Choroid plexus epithelial cell (primary cell): ENCODE measurements around the gene GTF2F1.
A peak's percentile ranks its signal among the peaks of the same experiment; 100 is the strongest.

Experiments used
- DNase-seq: peaks from one replicate; pipeline ENCODE4 v3.0.0-alpha.2; 2010; ENCODE audit warnings: low read depth
- H3K4me3 ChIP-seq: 2 replicates; pipeline ENCODE4 v1.5.1; 2011; ENCODE audit warnings: low read depth, mild to moderate bottlenecking, control low read depth, low read length, moderate library complexity
- CTCF ChIP-seq: conservative IDR thresholded peaks from 2 replicates; pipeline ENCODE4 v1.5.1; 2011; ENCODE audit warnings: low read depth, mild to moderate bottlenecking, control low read depth, inconsistent platforms, low read length, moderate library complexity

Gene GTF2F1

GRCh38 chr19:6424195-6424938, 31.4 kb upstream of the GTF2F1 start, which contains the start of gene KHSRP:
KHSRP (minus strand) TSS chr19:6424811; CDS start chr19:6424701, 110 bp downstream.
- TF ChIP-seq CTCF, result no peak
- peak within 1 kb of the TSS; percentile 85 for H3K4me3 ChIP-seq

DNA sequence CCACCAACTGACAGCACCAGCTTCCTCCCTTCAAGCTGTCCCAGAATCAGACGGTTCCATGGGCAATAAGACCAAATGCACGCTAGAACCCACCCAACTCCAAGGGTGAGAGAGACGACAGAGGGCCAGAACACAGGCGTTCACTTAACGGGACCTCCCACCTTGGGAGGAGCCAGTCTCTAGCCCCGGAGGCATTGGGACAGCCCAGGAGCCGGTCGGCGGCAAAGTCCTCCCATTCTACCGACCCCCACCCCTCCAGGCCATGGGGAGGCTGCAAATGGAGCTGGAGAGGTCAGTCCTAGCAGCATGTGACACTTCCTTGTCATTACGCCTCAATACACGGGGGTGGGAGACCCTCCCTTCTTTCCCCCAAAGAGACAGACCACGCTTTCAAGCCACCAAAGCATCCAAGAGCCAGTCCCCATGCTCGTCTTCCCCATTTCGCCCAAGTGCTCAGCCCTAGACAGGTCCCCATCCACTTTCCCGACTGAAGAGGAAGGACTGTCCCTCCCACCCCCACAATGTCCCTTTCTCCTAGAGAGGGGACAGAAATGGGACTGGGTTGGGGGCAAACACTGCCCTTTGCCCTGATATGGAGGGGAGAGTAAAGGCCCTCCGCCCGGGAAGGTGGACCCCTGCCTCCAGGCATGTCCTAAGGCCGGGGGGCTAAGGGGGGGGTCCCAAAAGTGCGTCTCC, 30.7 kb upstream of the GTF2F1 start:
- peak; percentile 66 for DNase-seq
- TF ChIP-seq CTCF, result no peak
- peak overlapping the region; percentile 85 for H3K4me3 ChIP-seq

More at GRCh38 chr19:6424195-6424938, 31.4 kb upstream of the GTF2F1 start, which contains the start of gene KHSRP:
- DNase-seq, result no peak

DNA sequence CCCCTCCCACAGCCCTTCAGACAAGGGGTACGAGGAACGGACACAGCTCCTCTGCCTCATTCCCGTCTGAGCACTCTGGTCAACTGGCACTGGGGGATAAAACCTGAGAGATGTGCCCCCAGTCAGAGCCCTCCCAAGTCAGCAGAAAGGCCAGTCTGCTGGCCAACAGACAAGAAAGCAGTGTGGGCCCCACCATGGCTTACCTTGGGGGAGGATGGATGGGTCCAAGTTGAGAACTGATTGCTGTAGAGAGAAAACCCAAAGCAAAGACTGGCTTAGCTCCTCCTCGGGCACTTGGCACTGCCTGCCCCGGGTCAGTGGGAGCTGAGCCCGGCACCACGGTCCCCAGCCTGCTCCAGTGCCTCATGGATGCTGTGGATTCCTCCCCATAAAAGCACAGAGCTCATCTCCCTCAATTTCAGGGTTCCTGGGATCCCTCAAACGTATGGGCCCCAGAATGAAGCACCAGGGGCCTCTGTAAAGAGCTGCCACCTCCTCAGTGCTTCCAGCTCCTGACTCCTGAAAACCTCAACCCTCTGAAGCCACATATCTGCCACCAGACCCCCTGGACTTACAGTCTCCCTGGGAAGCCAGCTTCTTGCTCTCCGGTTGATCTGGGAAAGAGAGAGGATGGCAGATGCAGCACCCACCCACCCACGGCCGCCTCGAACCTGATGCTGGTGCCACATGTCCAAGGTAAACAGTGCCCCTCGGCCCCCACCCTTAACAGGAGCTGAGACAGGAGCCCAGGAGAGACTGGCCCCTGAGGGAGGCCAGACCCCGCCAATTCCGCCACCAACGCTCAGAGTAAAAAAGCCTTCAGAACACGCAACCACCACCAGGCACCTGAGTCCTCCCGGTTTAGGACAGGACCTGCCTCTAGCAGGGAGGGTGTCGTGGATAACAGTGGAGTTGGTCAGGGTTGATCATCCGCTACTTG, 28.4 kb upstream of the GTF2F1 start:
- H3K4me3 ChIP-seq, result no peak overlapping the region
- no peak for TF ChIP-seq CTCF

DNA sequence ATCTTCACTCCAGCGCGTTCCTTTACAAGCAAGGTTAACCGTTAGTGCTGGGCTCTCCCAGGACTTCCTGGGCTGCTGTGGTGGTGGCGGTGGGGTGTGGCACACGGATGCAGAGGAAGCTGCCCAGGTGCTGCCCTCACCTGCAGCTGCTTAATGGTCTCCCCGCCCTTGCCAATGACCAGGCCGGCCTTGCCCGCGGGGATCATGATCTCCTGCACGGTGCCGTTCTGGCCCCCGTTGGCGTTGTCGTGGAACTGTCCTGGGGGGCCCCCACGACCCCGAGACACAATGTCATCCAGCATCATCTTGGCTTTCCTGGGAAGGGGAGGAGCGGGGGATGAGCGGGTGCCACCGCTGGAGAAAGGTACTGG, 25.6 kb upstream of the GTF2F1 start:
- DNase-seq, result no peak
- TF ChIP-seq CTCF, result no peak
- H3K4me3 ChIP-seq, result no peak overlapping the region

More for the DNA sequence above, 28.4 kb upstream of the GTF2F1 start:
- DNase-seq, result no peak

DNA sequence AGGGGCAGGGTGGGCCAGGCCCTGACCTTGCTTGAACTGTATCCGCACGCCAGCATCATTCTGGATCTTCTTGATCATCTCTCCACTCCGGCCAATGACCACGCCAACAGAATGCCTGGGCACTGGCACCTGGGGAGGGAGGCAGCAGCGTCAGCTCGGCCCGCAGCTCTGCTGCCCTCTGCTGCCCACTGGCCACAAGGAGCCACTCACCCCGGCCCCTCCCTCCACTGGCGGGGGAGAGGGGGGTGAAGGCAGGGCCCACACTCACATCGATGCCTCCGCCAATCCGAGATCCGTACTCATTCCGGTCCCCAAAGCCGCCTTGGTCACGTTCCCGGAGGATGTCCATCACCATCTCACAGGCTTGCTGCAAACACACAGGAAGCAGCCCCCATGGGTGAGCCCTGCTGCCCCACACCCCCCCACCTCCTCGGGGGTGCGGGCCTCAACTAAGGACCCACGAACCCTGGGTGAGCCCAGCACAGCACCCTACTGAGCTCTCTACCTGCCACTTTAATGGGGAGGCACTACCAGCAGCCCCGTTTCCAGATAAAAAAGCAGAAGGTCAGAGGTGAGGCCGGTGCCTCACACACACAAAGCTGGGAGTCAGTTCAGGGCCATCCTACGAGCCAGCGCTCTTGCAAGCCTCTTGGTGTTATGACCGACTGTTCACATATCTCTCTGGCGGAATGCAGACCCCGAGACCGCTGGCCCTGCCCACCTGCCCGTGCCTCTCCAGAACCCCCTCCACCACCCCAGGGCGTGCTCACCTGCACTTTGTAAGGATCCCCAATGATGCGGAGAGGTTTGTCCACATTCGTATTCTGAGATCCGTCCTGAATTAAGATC, 25.0 kb upstream of the GTF2F1 start:
- DNase-seq, result peak; percentile 19
- TF ChIP-seq CTCF, result peak; percentile 54
- H3K4me3 ChIP-seq, result no peak overlapping the region

GRCh38 chr19:6416658-6417405, 23.9 kb upstream of the GTF2F1 start:
- H3K4me3 ChIP-seq, result no peak overlapping the region
- TF ChIP-seq CTCF, result no peak

More at GRCh38 chr19:6416658-6417405, 23.9 kb upstream of the GTF2F1 start:
- DNase-seq, result no peak
